Measurements from ENCODE around the gene PPP6C. TPM values are rescaled to one million over a fixed set of nuclear protein-coding genes. Genes with fewer than 3 reads are reported as not detected.
"Not testable (repeated sequence)": the region's sequence is repeated elsewhere in the genome, so short reads cannot be mapped to it uniquely, and the experiment has no call there.

Gene PPP6C
- total and polyA plus RNA-seq, 2 donors (not counting 1 experiment from before 2014, with no cell fraction given) = 12.1 to 38.6 TPM

DNA sequence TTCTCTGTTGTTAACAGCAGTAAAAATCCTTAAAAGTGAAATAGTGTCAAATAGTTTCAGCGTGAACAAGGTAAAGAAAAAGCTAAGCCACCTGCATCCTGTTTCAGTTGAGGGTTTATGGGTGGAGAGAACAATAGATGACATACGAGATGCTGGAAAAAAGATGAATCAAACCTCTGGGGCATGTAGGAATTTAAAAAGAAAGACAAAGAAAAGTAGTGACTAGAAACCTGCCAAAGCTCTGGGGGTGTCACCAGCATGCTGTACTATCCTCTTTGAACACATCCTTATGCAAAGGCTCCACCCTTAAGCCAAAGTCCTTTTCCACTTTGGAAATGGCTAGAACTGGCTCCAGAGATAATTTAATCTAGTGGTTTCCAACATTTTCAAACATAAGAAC lies 68.5 kb downstream of the PPP6C start:
- H3K4me1 Mint-ChIP-seq = peaks cover 16% of the 10 kb centered on the region

DNA sequence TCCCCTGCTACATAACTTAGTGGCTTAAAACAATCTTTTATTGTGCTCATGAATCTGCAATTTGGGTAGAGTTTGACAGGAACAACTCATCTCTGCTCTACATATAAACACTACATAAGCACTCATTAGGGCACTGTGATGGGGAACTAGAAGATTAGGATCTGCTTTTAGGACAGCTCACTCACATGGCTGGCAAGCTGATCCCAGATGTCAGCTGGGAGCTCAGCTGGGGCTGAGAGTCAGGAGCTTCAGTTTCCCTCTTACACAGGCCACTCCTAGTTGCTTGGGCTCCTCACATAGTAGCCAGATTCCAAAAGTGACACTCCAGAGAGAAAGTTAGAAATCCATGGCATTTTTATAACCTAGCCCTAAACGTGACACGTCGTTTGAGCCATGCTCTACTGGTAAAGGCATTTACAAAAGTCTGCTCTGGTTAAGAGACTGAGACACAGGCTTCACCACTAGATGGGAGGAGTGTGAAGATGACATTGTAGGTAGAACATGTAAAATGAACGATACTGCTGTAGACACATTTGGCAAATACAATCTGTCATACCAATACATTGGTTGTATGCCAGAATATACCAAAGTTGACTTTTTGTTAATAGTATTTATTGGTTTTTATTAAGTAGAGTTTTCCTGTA lies 69.8 kb downstream of the PPP6C start:
- Mint-ChIP-seq H3K27me3 (no peaks in the 10 kb centered on the region), H3K9me3 (ENCODE audit: insufficient read depth) (no peaks in the 10 kb centered on the region), H3K4me1 (peaks cover 9% of the 10 kb centered on the region), H3K4me3 (no peak overlapping the region), H3K27ac (no peak overlapping the region)
- Histone ChIP-seq H4K20me1 (ENCODE audit: control insufficient read depth, insufficient read depth, low read length, poor library complexity, severe bottlenecking) (no peaks in the 10 kb centered on the region), H3K9me3 (ENCODE audit: control extremely low read depth in 1 of 3, control insufficient read depth in 2 of 3, insufficient read depth in 1 of 3, low read length in 2 of 3) (no peaks in the 10 kb centered on the region), H3K4me1 (ENCODE audit: control insufficient read depth in 2 of 2, insufficient read depth in 2 of 2, low read length in 2 of 2) (peaks cover 0 to 5% of the 10 kb centered on the region in 2 donors), H3K4me2 (replicated peaks; ENCODE audit: low read depth, low read length, poor library complexity, severe bottlenecking) (no peak overlapping the region), H2AFZ (ENCODE audit: insufficient read depth, low read depth, low read length, poor library complexity, severe bottlenecking) (no peak overlapping the region), H3K27ac (ENCODE audit: low read length in 2 of 2) (no peak overlapping the region), H3K79me2 (ENCODE audit: control insufficient read depth, insufficient read depth, low read length) (peaks cover 8% of the 10 kb centered on the region), H3K4me3 (ENCODE audit: control extremely low read depth in 1 of 5, extremely low read depth in 1 of 5, insufficient read depth in 1 of 5, low read depth in 2 of 5, low read length in 4 of 5) (no peak overlapping the region), H3K27me3 (replicated peaks in 1 of 4; ENCODE audit: control extremely low read depth in 1 of 4, control insufficient read depth in 3 of 4, insufficient read depth in 4 of 4, low read length in 3 of 4) (no peaks in the 10 kb centered on the region), H3K9ac (ENCODE audit: low read length) (no peak overlapping the region), H3K36me3 (replicated peaks in 1 of 2; ENCODE audit: control extremely low read depth in 1 of 2, control insufficient read depth in 1 of 2, extremely low read depth in 1 of 2, insufficient read depth in 2 of 2, low read length in 1 of 2) (peaks cover 0 to 4% of the 10 kb centered on the region in 2 experiments)
- TF ChIP-seq EZH2 (IDR thresholded peaks at IDR 0.05; ENCODE audit: borderline replicate concordance, insufficient read depth, low read depth, low read length, poor library complexity, severe bottlenecking) = no peak
- TF ChIP-seq, protein P1, sequence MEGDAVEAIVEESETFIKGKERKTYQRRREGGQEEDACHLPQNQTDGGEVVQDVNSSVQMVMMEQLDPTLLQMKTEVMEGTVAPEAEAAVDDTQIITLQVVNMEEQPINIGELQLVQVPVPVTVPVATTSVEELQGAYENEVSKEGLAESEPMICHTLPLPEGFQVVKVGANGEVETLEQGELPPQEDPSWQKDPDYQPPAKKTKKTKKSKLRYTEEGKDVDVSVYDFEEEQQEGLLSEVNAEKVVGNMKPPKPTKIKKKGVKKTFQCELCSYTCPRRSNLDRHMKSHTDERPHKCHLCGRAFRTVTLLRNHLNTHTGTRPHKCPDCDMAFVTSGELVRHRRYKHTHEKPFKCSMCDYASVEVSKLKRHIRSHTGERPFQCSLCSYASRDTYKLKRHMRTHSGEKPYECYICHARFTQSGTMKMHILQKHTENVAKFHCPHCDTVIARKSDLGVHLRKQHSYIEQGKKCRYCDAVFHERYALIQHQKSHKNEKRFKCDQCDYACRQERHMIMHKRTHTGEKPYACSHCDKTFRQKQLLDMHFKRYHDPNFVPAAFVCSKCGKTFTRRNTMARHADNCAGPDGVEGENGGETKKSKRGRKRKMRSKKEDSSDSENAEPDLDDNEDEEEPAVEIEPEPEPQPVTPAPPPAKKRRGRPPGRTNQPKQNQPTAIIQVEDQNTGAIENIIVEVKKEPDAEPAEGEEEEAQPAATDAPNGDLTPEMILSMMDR (IDR thresholded peaks at IDR 0.05) = no peak
- ChIA-PET POLR2A (no interaction called here), CTCF (no interaction called here)
- ATAC-seq (ENCODE audit: low read depth) (no peak), DNase-seq (no peak)
- 69% methylated on average over 2 of the region's 4 CpGs for WGBS (ENCODE audit: insufficient coverage)
- intact Hi-C loops (cut with micrococcal nuclease) = no loop called here

More for the DNA sequence above, 68.5 kb downstream of the PPP6C start:
- no peak for TF ChIP-seq EZH2 (IDR thresholded peaks at IDR 0.05; ENCODE audit: borderline replicate concordance, insufficient read depth, low read depth, low read length, poor library complexity, severe bottlenecking)
- TF ChIP-seq, protein P1 (IDR thresholded peaks at IDR 0.05) = no peak
- H3K4me3 ChIP-seq (ENCODE audit: control extremely low read depth in 1 of 5, extremely low read depth in 1 of 5, insufficient read depth in 1 of 5, low read depth in 2 of 5, low read length in 4 of 5) = no peak overlapping the region
- H3K27ac ChIP-seq (ENCODE audit: low read length in 2 of 2) = no peak overlapping the region
- CTCF ChIA-PET = no interaction called here
- Mint-ChIP-seq H3K9me3 (ENCODE audit: insufficient read depth) (no peaks in the 10 kb centered on the region), H3K27me3 (no peaks in the 10 kb centered on the region), H3K27ac (no peak overlapping the region), H3K4me3 (no peak overlapping the region)
- no peaks in the 10 kb centered on the region for H3K27me3 ChIP-seq (replicated peaks in 1 of 4; ENCODE audit: control extremely low read depth in 1 of 4, control insufficient read depth in 3 of 4, insufficient read depth in 4 of 4, low read length in 3 of 4)
- no CpG with 5 or more reads among the region's 2 CpGs for WGBS (ENCODE audit: insufficient coverage)
- POLR2A ChIA-PET = no interaction called here
- H3K36me3 ChIP-seq (replicated peaks in 1 of 2; ENCODE audit: control extremely low read depth in 1 of 2, control insufficient read depth in 1 of 2, extremely low read depth in 1 of 2, insufficient read depth in 2 of 2, low read length in 1 of 2) = peaks cover 0 to 4% of the 10 kb centered on the region in 2 experiments
- ATAC-seq (ENCODE audit: low read depth) (no peak), DNase-seq (no peak)
- intact Hi-C loops (cut with micrococcal nuclease) = no loop called here
- H3K9ac ChIP-seq (ENCODE audit: low read length) = no peak overlapping the region
- H3K79me2 ChIP-seq (ENCODE audit: control insufficient read depth, insufficient read depth, low read length) = peaks cover 17% of the 10 kb centered on the region
- peaks cover 5 to 9% of the 10 kb centered on the region in 2 donors for H3K4me1 ChIP-seq (ENCODE audit: control insufficient read depth in 2 of 2, insufficient read depth in 2 of 2, low read length in 2 of 2)
- H2AFZ ChIP-seq (ENCODE audit: insufficient read depth, low read depth, low read length, poor library complexity, severe bottlenecking) = no peak overlapping the region
- H3K4me2 ChIP-seq (replicated peaks; ENCODE audit: low read depth, low read length, poor library complexity, severe bottlenecking) = no peak overlapping the region
- H4K20me1 ChIP-seq (ENCODE audit: control insufficient read depth, insufficient read depth, low read length, poor library complexity, severe bottlenecking) = no peaks in the 10 kb centered on the region
- H3K9me3 ChIP-seq (ENCODE audit: control extremely low read depth in 1 of 3, control insufficient read depth in 2 of 3, insufficient read depth in 1 of 3, low read length in 2 of 3) = no peaks in the 10 kb centered on the region

DNA sequence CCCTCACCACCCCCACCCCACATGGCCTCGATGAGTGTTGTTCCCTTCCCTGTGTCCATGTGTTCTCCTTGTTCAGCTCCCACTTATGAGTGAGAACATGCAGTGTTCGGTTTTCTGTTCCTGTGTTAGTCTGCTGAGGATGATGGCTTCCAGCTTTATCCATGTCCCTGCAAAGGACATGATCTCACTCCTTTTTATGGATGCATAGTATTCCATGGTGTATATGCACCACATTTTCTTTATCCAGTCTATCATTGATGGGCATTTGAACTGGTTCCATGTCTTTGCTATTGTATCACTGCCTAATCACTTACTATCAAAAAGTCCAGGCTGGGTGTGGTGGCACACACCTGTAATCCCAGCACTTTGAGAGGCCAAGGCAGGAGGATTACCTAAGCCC lies 70.9 kb downstream of the PPP6C start:
- H3K79me2 ChIP-seq (ENCODE audit: control insufficient read depth, insufficient read depth, low read length); H3K27ac Mint-ChIP-seq; H3K9me3 Mint-ChIP-seq (ENCODE audit: insufficient read depth); H3K27ac ChIP-seq (ENCODE audit: low read length in 2 of 2); H4K20me1 ChIP-seq (ENCODE audit: control insufficient read depth, insufficient read depth, low read length, poor library complexity, severe bottlenecking); H2AFZ ChIP-seq (ENCODE audit: insufficient read depth, low read depth, low read length, poor library complexity, severe bottlenecking); POLR2A ChIA-PET; H3K9me3 ChIP-seq (ENCODE audit: control extremely low read depth in 1 of 3, control insufficient read depth in 2 of 3, insufficient read depth in 1 of 3, low read length in 2 of 3); H3K4me2 ChIP-seq (replicated peaks; ENCODE audit: low read depth, low read length, poor library complexity, severe bottlenecking); DNase-seq; intact Hi-C loops (cut with micrococcal nuclease); H3K9ac ChIP-seq (ENCODE audit: low read length); H3K36me3 ChIP-seq (replicated peaks in 1 of 2; ENCODE audit: control extremely low read depth in 1 of 2, control insufficient read depth in 1 of 2, extremely low read depth in 1 of 2, insufficient read depth in 2 of 2, low read length in 1 of 2); H3K4me3 Mint-ChIP-seq; H3K27me3 ChIP-seq (replicated peaks in 1 of 4; ENCODE audit: control extremely low read depth in 1 of 4, control insufficient read depth in 3 of 4, insufficient read depth in 4 of 4, low read length in 3 of 4); H3K4me1 Mint-ChIP-seq; ATAC-seq (ENCODE audit: low read depth); H3K4me3 ChIP-seq (ENCODE audit: control extremely low read depth in 1 of 5, extremely low read depth in 1 of 5, insufficient read depth in 1 of 5, low read depth in 2 of 5, low read length in 4 of 5); H3K4me1 ChIP-seq (ENCODE audit: control insufficient read depth in 2 of 2, insufficient read depth in 2 of 2, low read length in 2 of 2); H3K27me3 Mint-ChIP-seq: not testable (repeated sequence)
- WGBS (ENCODE audit: insufficient coverage) = no CpG with 5 or more reads among the region's 2 CpGs
- CTCF ChIA-PET = interaction anchor here (0.6 kb wide), 1 partner anchor 14 kb away, joined by 3 read pairs; no protein-coding TSS in a partner anchor
